ENCODE data around the gene POLE4.

Gene POLE4

GRCh38 chr2:74948779-74949178 lies 9.7 kb upstream of the POLE4 start:
- H3K4me3 ChIP-seq (ENCODE audit: low read depth, low read length) = no peak overlapping the region
- DNase-seq (ENCODE audit: low read depth) = no peak
- TF ChIP-seq CTCF (IDR thresholded peaks at IDR 0.05; ENCODE audit: low read depth, low read length, missing control alignments) = no peak

- no peak overlapping the region for H3K4me3 ChIP-seq (ENCODE audit: low read depth, low read length)
These were observed 7.2 kb upstream of the POLE4 start for GRCh38 chr2:74951211-74951754.

GRCh38 chr2:74952575-74952974 lies 5.9 kb upstream of the POLE4 start:
- no peak for DNase-seq (ENCODE audit: low read depth)
- no peak overlapping the region for H3K4me3 ChIP-seq (ENCODE audit: low read depth, low read length)
- TF ChIP-seq CTCF (IDR thresholded peaks at IDR 0.05; ENCODE audit: low read depth, low read length, missing control alignments) = no peak

More at GRCh38 chr2:74951211-74951754, 7.2 kb upstream of the POLE4 start:
- no peak for DNase-seq (ENCODE audit: low read depth)
- no peak for TF ChIP-seq CTCF (IDR thresholded peaks at IDR 0.05; ENCODE audit: low read depth, low read length, missing control alignments)

- no peak for TF ChIP-seq CTCF (IDR thresholded peaks at IDR 0.05; ENCODE audit: low read depth, low read length, missing control alignments)
- no peak overlapping the region for H3K4me3 ChIP-seq (ENCODE audit: low read depth, low read length)
- no peak for DNase-seq (ENCODE audit: low read depth)
These were observed 4.5 kb upstream of the POLE4 start for GRCh38 chr2:74953796-74954499.

- TF ChIP-seq CTCF (IDR thresholded peaks at IDR 0.05; ENCODE audit: low read depth, low read length, missing control alignments) = no peak
- no peak for DNase-seq (ENCODE audit: low read depth)
- no peak overlapping the region for H3K4me3 ChIP-seq (ENCODE audit: low read depth, low read length)
These were observed 4.0 kb upstream of the POLE4 start for GRCh38 chr2:74954500-74954874.

GRCh38 chr2:74957886-74958273 lies 563 bp upstream of the POLE4 start:
- TF ChIP-seq CTCF (IDR thresholded peaks at IDR 0.05; ENCODE audit: low read depth, low read length, missing control alignments) = no peak
- DNase-seq (ENCODE audit: low read depth) = no peak
- peak overlapping the region; percentile 72 for H3K4me3 ChIP-seq (ENCODE audit: low read depth, low read length)

Data from GM12864 (cell line).